Endodermal cell (in vitro differentiated cells): ENCODE results near the gene AUTS2. TPM values are rescaled to one million over a fixed set of nuclear protein-coding genes. Genes with fewer than 3 reads are reported as not detected.

Experiments
- DNase-seq: peaks from one replicate; pipeline ENCODE4 v3.0.0-alpha.2; 2017
- H3K27ac ChIP-seq: 2 replicates; pipeline ENCODE4 v1.5.1; 2013; ENCODE audit warnings: mild to moderate bottlenecking, low read depth, low read length, moderate library complexity
- H3K27me3 ChIP-seq: 2 replicates; pipeline ENCODE4 v1.6.1; 2013; ENCODE audit warnings: mild to moderate bottlenecking, low read length, moderate library complexity; ENCODE audit not compliant: insufficient read depth, control insufficient read depth, poor library complexity, severe bottlenecking
- H3K36me3 ChIP-seq: 2 replicates; pipeline ENCODE4 v1.7.0; 2013; ENCODE audit warnings: mild to moderate bottlenecking, low read length, moderate library complexity; ENCODE audit not compliant: control insufficient read depth, insufficient read depth
- H3K4me1 ChIP-seq: one replicate; pipeline ENCODE4 v1.7.0; 2013; ENCODE audit warnings: low read length; ENCODE audit not compliant: control insufficient read depth, insufficient read depth
- H3K4me3 ChIP-seq: 2 replicates; pipeline ENCODE4 v1.5.1; 2013; ENCODE audit warnings: mild to moderate bottlenecking, low read length, moderate library complexity
- H3K9ac ChIP-seq: 2 replicates; pipeline ENCODE4 v1.6.1; 2013; ENCODE audit warnings: mild to moderate bottlenecking, low read length, moderate library complexity; ENCODE audit not compliant: poor library complexity, severe bottlenecking; ENCODE audit errors: extremely low read depth
- H3K9me3 ChIP-seq: 2 replicates; pipeline ENCODE4 v1.6.1; 2013; ENCODE audit warnings: mild to moderate bottlenecking, low read length, moderate library complexity; ENCODE audit not compliant: control insufficient read depth
- H3K27ac Mint-ChIP-seq: 2 replicates; pipeline ENCODE4 v1.8.0; 2020; ENCODE audit warnings: mixed read lengths
- H3K27me3 Mint-ChIP-seq: 2 replicates; pipeline ENCODE4 v1.8.0; 2021; ENCODE audit warnings: mild to moderate bottlenecking, mixed read lengths; ENCODE audit not compliant: insufficient read depth
- H3K36me3 Mint-ChIP-seq: 2 replicates; pipeline ENCODE4 v1.8.0; 2020; ENCODE audit warnings: low read depth, mixed read lengths
- H3K4me1 Mint-ChIP-seq: 2 replicates; pipeline ENCODE4 v1.8.0; 2020; ENCODE audit warnings: mixed read lengths
- H3K4me3 Mint-ChIP-seq: 2 replicates; pipeline ENCODE4 v1.8.0; 2020; ENCODE audit warnings: mild to moderate bottlenecking, moderate library complexity, mixed read lengths
- H3K9me3 Mint-ChIP-seq: 2 replicates; pipeline ENCODE4 v1.8.0; 2020; ENCODE audit warnings: mild to moderate bottlenecking, mixed read lengths
- CTCF ChIP-seq: fragments of 200-600 bp; sonication (generic); conservative IDR thresholded peaks from 2 replicates; pipeline ENCODE4 v1.5.0; 2021; ENCODE audit warnings: antibody characterized with exemption, mild to moderate bottlenecking
- WGBS, 2 experiments: methylation state at CpG; one replicate each; pipeline versions ENCODE4 v1.1.5 to v1.1.7; 2013; ENCODE audit warnings: missing lambda C conversion rate in 2 of 2, mixed read lengths in 1 of 2; ENCODE audit not compliant: insufficient coverage in 1 of 2, insufficient read length in 1 of 2; 5-methylcytosine and 5-hydroxymethylcytosine counted together
- total RNA-seq, 2 donors: library from RNA; stranded (reverse); fragmentation: NEBNext Ultra II Directional in 1 of 2; extraction: Animal tissue kit (Norgen Biotek cat#: 25700) in 1 of 2; gene quantifications; 2 replicates in 1 of 2; 3 replicates in 1 of 2; pipeline ENCODE4 v1.2.1, GENCODE V29; 2021

AUTS2 gene
- total RNA-seq, 2 donors from 2014 or later, result 76.8 to 106 TPM

GRCh38 chr7:70668606-70669358, 1070.5 kb downstream of the AUTS2 start:
- peak overlapping the region; percentile 13 for H3K27ac Mint-ChIP-seq

GRCh38 chr7:70669854-70670253, 1071.6 kb downstream of the AUTS2 start:
- no peaks in the 10 kb centered on the region for H3K27me3 ChIP-seq
- WGBS, 2 experiments, result 80 to 93% methylated on average over 5 to 8 of the region's 8 CpGs
- H3K27me3 Mint-ChIP-seq, result peaks cover 16% of the 10 kb centered on the region
- peaks cover 20% of the 10 kb centered on the region for H3K4me1 Mint-ChIP-seq
- no peak overlapping the region for H3K27ac ChIP-seq
- no peak for TF ChIP-seq CTCF
- H3K36me3 Mint-ChIP-seq, result peaks cover 9% of the 10 kb centered on the region
- H3K4me3 ChIP-seq, result no peak overlapping the region
- no peak overlapping the region for H3K4me3 Mint-ChIP-seq
- no peak overlapping the region for H3K27ac Mint-ChIP-seq
- no peaks in the 10 kb centered on the region for H3K9me3 Mint-ChIP-seq
- H3K36me3 ChIP-seq, result no peaks in the 10 kb centered on the region
- DNase-seq, result no peak
- no peaks in the 10 kb centered on the region for H3K9me3 ChIP-seq
- peaks cover 24% of the 10 kb centered on the region for H3K4me1 ChIP-seq
- no peak overlapping the region for H3K9ac ChIP-seq

More at GRCh38 chr7:70668606-70669358, 1070.5 kb downstream of the AUTS2 start:
- H3K9me3 Mint-ChIP-seq, result no peaks in the 10 kb centered on the region
- Histone ChIP-seq H3K4me3 (no peak overlapping the region), H3K4me1 (peaks cover 14% of the 10 kb centered on the region), H3K27me3 (no peaks in the 10 kb centered on the region), H3K36me3 (no peaks in the 10 kb centered on the region), H3K9me3 (no peaks in the 10 kb centered on the region), H3K27ac (no peak overlapping the region), H3K9ac (no peak overlapping the region)
- H3K4me1 Mint-ChIP-seq, result peaks cover 9% of the 10 kb centered on the region
- no peak for DNase-seq
- H3K27me3 Mint-ChIP-seq, result peaks cover 14% of the 10 kb centered on the region
- H3K4me3 Mint-ChIP-seq, result no peak overlapping the region
- peaks cover 9% of the 10 kb centered on the region for H3K36me3 Mint-ChIP-seq
- no peak for TF ChIP-seq CTCF
- 85 to 90% methylated on average over 10 to 16 of the region's 16 CpGs for WGBS, 2 experiments

- Mint-ChIP-seq H3K4me3 (no peak overlapping the region), H3K36me3 (peaks cover 7% of the 10 kb centered on the region), H3K27me3 (peaks cover 19% of the 10 kb centered on the region), H3K27ac (no peak overlapping the region), H3K9me3 (no peaks in the 10 kb centered on the region), H3K4me1 (peaks cover 22% of the 10 kb centered on the region)
- H3K9ac ChIP-seq, result no peak overlapping the region
- no peaks in the 10 kb centered on the region for H3K36me3 ChIP-seq
- no peak for TF ChIP-seq CTCF
- H3K27me3 ChIP-seq, result no peaks in the 10 kb centered on the region
- 92 to 98% methylated on average over 5 to 6 of the region's 7 CpGs for WGBS, 2 experiments
- no peak overlapping the region for H3K4me3 ChIP-seq
- no peak for DNase-seq
- H3K9me3 ChIP-seq, result no peaks in the 10 kb centered on the region
- H3K4me1 ChIP-seq, result peaks cover 25% of the 10 kb centered on the region
- no peak overlapping the region for H3K27ac ChIP-seq
Observed at GRCh38 chr7:70670288-70670687, 1072.0 kb downstream of the AUTS2 start.
